Heart left ventricle (tissue), 16 donors: Measurements from ENCODE around the gene FAM151A. TPM values are rescaled to one million over a fixed set of nuclear protein-coding genes. Genes with fewer than 3 reads are reported as not detected.

Experiments used
- ATAC-seq, 4 donors: fragments of 200-7000 bp; cut with Tn5 transposase; one replicate each; pipeline ENCODE4 v1.9.1; 2020 to 2022; ENCODE audit warnings: moderate library complexity in 4 of 4, mild to moderate bottlenecking in 3 of 4, moderate number of reproducible peaks in 1 of 4
- DNase-seq, 5 donors: peaks; one replicate each; pipeline ENCODE4 v3.0.0-alpha.2; 2020
- H3K27ac ChIP-seq, 12 donors: fragments of 200-600 bp; sonication (generic) in 4 of 12; one replicate each; pipeline versions ENCODE4 v1.5.0 to v1.8.0; 2016 to 2022; ENCODE audit warnings: mild to moderate bottlenecking in 2 of 12
- H3K27me3 ChIP-seq, 9 donors: fragments of 200-600 bp; sonication (generic) in 2 of 9; one replicate each; pipeline versions ENCODE4 v1.5.1 to v1.8.0; 2016 to 2022; ENCODE audit warnings: mild to moderate bottlenecking in 3 of 9
- H3K36me3 ChIP-seq, 9 donors: fragments of 200-600 bp; sonication (generic) in 2 of 9; one replicate each; pipeline versions ENCODE4 v1.5.0 to v1.8.0; 2018 to 2022; ENCODE audit warnings: mild to moderate bottlenecking in 2 of 9
- H3K4me1 ChIP-seq, 12 donors: fragments of 200-600 bp; sonication (generic) in 4 of 12; one replicate each; pipeline versions ENCODE4 v1.5.0 to v1.8.0; 2016 to 2022; ENCODE audit warnings: mild to moderate bottlenecking in 3 of 12
- H3K4me3 ChIP-seq, 12 donors: fragments of 200-600 bp; sonication (generic) in 4 of 12; one replicate each; pipeline versions ENCODE4 v1.5.0 to v1.8.0; 2017 to 2022; ENCODE audit warnings: mild to moderate bottlenecking in 9 of 12, moderate library complexity in 4 of 12
- H3K9me3 ChIP-seq, 12 donors: fragments of 200-600 bp; sonication (generic) in 4 of 12; one replicate each; pipeline versions ENCODE4 v1.5.0 to v1.8.0; 2016 to 2022; ENCODE audit warnings: mild to moderate bottlenecking in 1 of 12
- POLR2A ChIP-seq, 2 donors: fragments of 450-650 bp; IDR thresholded peaks; one replicate each; pipeline ENCODE4 v1.6.1; 2017; ENCODE audit warnings: antibody characterized with exemption in 2 of 2, mild to moderate bottlenecking in 2 of 2, moderate library complexity in 2 of 2
- WGBS, 4 donors: extraction: QIAGEN DNeasy Blood & Tissue Kit in 2 of 4; methylation state at CpG; one replicate each; pipeline versions ENCODE4 v1.1.5 to v1.1.7; 2013 to 2018; 5-methylcytosine and 5-hydroxymethylcytosine counted together
- intact Hi-C, 10 donors: fragments of 100-400 bp; cut with DNase I; formaldehyde crosslinking; loops; one replicate each; pipeline versions ENCODE4 v1.11.1 to v1.14.2; 2022
- polyA plus RNA-seq, 2 donors: library from polyadenylated mRNA; stranded (reverse); fragments of 200-250 nt; gene quantifications; one replicate each; pipeline ENCODE4 v1.2.3, GENCODE V29; 2013
- total RNA-seq, 9 donors: library from RNA; depleted of rRNA in 2 of 9; stranded (reverse); fragments of >200 nt in 2 of 9; fragmentation: NEBNext Ultra II Directional in 3 of 9; extraction: Animal tissue kit (Norgen Biotek cat#: 25700) in 3 of 9; gene quantifications; one replicate each; pipeline versions ENCODE4 v1.1.0 to v1.2.4, GENCODE V29; 2016 to 2023
- TF ChIP-seq, protein P1 (sequence below), 12 donors: fragments of 200-600 bp; sonication (generic) in 4 of 12; IDR thresholded peaks; one replicate each; pipeline versions ENCODE4 v1.5.0 to v1.8.0; 2018 to 2022; ENCODE audit warnings: antibody characterized with exemption in 12 of 12, mild to moderate bottlenecking in 5 of 12
- donor health status: ischemic (EF 13 %, LVEDD 7.1; RV severe dilation, severe dysfunction).
- donor health status: healthy with polysubstance abuse.
- donor health status: DM: no; HTN: yes; CAD: no.
- donor health status: DM: no; HTN: no; CAD: no.
- donor health status: ischemic (EF 25% LVEDD 6.9; RV normal size, moderate dysfunction).
- donor health status: ischemic (EF 25% LVEDD 5.7; RV mildly dilated, moderate dysfunction).
- donor health status: healthy.
- donor health status: DM: yes; HTN: yes; CAD: no.
- donor health status: ischemic (EF 35%, LVEDD 5.7; RV mildly dilated, moderate dysfunction).
- donor health status: nonischemic (EF 11% LVEDD 7.7; RV severe dilation, severe dysfunction).
- donor health status: DM: yes; HTN: yes; CAD: no.
- donor health status: PGD.
- donor health status: ischemic (EF 29% LVEDD 5.4; RV normal size, mild dysfunction).
- donor health status: nonischemic (EF 23%, LVEDD 6.1; RV moderate dilation, normal function).

Gene FAM151A
- total and polyA plus RNA-seq, 11 donors, result 0.19 to 1.9 (median 0.53) TPM

DNA sequence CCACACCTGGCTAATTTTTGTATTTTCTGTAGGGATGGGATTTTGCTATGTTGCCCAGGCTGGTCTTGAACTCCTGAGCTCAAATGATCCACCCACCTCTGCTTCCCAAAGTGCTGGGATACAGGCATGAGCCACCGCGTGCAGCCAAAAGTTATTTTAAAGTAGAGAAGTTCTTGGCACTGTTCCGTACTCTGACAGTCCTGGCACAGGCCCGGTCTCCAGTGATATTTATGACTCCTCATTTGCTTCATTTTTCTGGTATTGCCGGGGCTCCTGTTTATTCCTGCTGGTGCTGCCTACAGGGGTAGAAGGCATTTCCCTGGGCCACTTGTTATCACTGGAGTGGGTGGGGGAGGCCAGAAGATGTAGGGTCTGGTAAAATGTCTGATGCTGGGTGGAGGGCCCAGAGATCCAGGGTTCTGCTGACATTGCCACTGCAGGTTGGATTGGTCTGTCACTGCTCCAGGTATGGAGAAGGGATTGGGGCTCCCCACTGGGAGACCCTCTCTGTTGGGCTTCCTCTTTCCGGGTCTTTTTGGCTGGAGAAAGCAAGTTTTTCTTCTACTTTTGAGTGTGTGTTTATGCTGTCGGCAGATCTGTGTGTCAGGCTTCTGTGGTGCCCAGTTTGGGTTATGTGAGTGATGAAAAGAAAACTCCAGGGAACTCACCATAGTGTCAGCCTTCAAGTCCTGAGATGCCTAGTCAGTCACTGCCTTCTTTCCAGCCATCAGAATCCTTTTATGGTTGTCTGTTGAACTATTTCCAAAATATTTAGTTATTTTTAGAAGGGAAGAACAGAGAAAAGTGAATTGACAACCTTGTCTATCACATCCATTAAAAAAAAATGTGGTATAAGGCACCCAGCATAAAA, 22.7 kb upstream of the FAM151A start:
- WGBS, 4 donors, result 41 to 49% (median 45%) methylated on average over 7 of the region's 7 CpGs
- peak in 4 of 5 donors; percentile 62 to 74 (median 65) for DNase-seq

DNA sequence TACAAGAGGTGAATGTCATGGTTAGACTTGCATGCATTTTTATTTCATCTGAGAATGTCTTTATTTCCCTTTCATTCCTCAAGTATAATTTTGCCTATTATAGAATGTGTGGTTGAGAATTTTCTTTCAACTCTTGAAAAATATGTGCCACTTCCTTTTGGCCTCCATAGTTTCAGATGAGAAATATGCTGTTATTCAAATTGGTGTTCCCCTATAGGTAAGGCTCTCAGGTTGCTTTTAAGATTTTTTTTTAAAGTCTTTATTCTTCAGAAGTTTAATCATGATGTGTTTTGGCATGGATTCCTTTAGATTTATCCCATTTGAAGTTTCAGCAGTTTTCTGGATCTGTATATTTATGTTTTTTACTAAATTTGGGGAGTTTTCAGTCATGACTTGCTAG, 20.4 kb upstream of the FAM151A start:
- peaks cover 0 to 11% (median 3%) of the 10 kb centered on the region in 12 donors for H3K4me1 ChIP-seq
- H3K36me3 ChIP-seq, result no peaks in the 10 kb centered on the region
- ATAC-seq (no peak), DNase-seq (no peak)
- intact Hi-C loops, result no loop called here
- H3K9me3 ChIP-seq, result peaks cover 0 to 22% (median 9%) of the 10 kb centered on the region in 12 donors
- H3K4me3 ChIP-seq, result no peak overlapping the region
- H3K27me3 ChIP-seq, result no peaks in the 10 kb centered on the region
- no peak overlapping the region for H3K27ac ChIP-seq
- TF ChIP-seq, protein P1, sequence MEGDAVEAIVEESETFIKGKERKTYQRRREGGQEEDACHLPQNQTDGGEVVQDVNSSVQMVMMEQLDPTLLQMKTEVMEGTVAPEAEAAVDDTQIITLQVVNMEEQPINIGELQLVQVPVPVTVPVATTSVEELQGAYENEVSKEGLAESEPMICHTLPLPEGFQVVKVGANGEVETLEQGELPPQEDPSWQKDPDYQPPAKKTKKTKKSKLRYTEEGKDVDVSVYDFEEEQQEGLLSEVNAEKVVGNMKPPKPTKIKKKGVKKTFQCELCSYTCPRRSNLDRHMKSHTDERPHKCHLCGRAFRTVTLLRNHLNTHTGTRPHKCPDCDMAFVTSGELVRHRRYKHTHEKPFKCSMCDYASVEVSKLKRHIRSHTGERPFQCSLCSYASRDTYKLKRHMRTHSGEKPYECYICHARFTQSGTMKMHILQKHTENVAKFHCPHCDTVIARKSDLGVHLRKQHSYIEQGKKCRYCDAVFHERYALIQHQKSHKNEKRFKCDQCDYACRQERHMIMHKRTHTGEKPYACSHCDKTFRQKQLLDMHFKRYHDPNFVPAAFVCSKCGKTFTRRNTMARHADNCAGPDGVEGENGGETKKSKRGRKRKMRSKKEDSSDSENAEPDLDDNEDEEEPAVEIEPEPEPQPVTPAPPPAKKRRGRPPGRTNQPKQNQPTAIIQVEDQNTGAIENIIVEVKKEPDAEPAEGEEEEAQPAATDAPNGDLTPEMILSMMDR (IDR thresholded peaks at IDR 0.05), result no peak
- no peak for TF ChIP-seq POLR2A (IDR thresholded peaks at IDR 0.05)

More for the DNA sequence above, 22.7 kb upstream of the FAM151A start:
- Histone ChIP-seq H3K27ac (peak overlapping the region; percentile 35 to 96 (median 76)), H3K4me1 (peaks cover 0 to 12% (median 3%) of the 10 kb centered on the region in 12 donors), H3K4me3 (peak overlapping the region in 2 of 12 donors; percentile 6 to 15), H3K27me3 (no peaks in the 10 kb centered on the region), H3K9me3 (peaks cover 0 to 22% (median 9%) of the 10 kb centered on the region in 12 donors), H3K36me3 (no peaks in the 10 kb centered on the region)
- ATAC-seq, result peak; percentile 80 to 92 (median 87)
- TF ChIP-seq, protein P1 (IDR thresholded peaks at IDR 0.05), result no peak
- no peak for TF ChIP-seq POLR2A (IDR thresholded peaks at IDR 0.05)
- intact Hi-C loops, result loop anchor here in 2 of 10 donors (5.0 kb wide), 1 partner anchor 99 kb away; the partner anchor contains the start of gene ACOT11 (in 2 of the 2)

DNA sequence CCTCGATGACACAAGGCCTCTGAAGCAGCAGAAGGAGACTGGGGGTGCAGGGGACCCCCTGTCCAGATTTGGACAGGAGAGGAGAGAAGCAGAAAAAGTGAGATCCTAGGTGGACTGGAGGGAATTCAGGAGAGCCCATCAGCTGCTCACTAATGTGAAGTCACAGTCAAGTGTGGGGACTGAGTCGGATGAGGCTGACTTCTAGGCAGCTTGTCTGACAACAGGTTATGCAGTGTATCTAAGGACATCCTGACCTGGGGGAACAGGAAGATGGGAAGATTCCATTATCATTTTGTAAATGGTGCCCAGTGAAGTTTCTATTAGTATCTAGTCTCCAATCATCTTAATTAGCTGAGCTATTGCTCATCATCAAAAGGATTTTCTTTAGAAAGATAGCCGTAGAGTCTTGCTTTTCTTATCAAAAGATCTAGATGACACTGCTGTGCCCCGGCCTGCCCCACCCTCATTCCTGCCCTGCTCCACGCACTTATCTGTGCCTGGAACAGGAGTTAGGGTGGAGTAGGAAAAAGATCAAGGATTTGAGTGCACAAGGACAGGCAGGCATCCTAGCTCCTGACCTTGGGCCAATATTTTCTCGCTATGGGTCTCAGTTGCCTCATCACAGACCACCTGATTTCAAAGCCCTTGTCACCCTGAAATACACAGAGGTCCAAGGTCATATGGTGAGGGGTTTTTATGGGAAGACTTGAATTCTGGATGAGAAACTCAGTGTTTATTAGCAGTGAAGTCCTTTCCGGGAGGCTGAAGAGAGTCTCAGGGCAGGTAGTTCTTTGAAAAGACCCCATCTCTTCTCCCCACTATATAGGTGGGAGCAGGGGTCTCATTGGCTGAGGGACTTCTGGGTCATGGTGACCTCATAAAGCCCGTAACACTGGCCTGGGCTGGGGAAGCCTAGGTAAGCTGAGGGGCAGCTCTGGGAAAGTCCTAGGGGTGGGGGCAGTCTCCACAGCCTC, 17.8 kb upstream of the FAM151A start, which contains the start of gene MROH7:
Gene MROH7, plus strand, starts transcription at position 924 of the 974 bp plus-strand sequence. CDS start 11,141 bp downstream, outside the sequence.
- ATAC-seq (no peak), DNase-seq (no peak)
- Histone ChIP-seq H3K4me3 (no peak within 1 kb of the TSS), H3K4me1 (peaks cover 0 to 6% (median 0%) of the 10 kb centered on the region in 12 donors), H3K27ac (no peak within 1 kb of the TSS), H3K27me3 (no peaks in the 10 kb centered on the region), H3K36me3 (no peaks in the 10 kb centered on the region), H3K9me3 (peaks cover 0 to 22% (median 9%) of the 10 kb centered on the region in 12 donors)
- no peak for TF ChIP-seq POLR2A (IDR thresholded peaks at IDR 0.05)
- TF ChIP-seq, protein P1 (IDR thresholded peaks at IDR 0.05), result no peak
- WGBS, 4 donors, result 63 to 76% (median 67%) methylated on average over 8 of the region's 8 CpGs
- intact Hi-C loops, result no loop called here
